Lung microvascular endothelial cell (primary cell): ENCODE data around the gene SURF4. TPM values are rescaled to one million over a fixed set of nuclear protein-coding genes. Genes with fewer than 3 reads are reported as not detected.
"Not testable (repeated sequence)": the region's sequence is repeated elsewhere in the genome, so short reads cannot be mapped to it uniquely, and the experiment has no call there.

ENCODE experiments used
- DNase-seq, 2 donors: peaks; one replicate each; pipeline versions ENCODE4 v3.0.0 to v3.0.0-alpha.2; 2010; ENCODE audit warnings: low read depth in 2 of 2
- total RNA-seq: library from RNA; depleted of rRNA; stranded (reverse); fragments of >200 nt; gene quantifications from 2 replicates; pipeline ENCODE4 v1.2.1, GENCODE V29; 2014

SURF4 gene
- total RNA-seq, 1 donor from 2014 or later: 303 TPM

DNA sequence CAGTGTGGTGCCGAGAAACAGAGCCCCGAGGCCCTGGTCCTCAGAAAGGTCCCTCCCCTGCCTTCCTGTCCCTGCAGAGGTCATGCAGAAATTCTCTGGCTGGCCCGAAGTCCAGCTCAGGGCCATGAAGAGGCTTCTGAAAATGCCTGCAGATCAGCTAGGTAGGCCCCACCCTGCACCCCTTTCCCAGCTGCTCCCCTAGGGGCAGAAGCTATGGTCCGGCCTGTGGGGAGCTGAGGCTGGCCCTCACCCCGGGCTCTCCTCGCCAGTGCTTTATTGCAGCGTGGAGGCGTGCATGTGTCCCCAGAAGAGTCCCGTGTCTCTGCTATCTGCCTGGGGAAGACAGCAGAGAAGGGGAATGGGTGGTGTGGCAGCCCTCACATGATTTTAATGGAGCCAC lies 22.0 kb upstream of the SURF4 start:
- DNase-seq: no peak

DNA sequence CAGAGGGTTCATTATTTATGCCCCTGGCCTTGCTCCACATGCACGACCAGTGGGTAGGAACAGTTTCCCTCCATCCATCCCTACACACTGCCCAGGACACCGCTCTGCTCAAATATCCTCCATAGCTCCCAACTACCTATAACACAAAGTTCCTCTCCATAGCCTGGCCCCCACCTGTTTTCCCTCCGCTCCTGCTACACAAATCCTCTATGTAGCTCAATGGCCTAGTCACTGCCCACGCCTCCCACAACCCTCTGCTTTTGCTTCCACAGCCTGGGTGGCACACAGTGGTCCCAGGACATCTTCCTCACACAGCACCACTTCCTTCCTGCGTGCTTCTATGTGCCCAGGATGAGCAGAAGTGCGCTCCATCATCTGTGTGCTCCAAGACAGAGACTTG lies 21.5 kb upstream of the SURF4 start:
- no peak for DNase-seq

GRCh38 chr9:133396952-133397351 lies 21.1 kb upstream of the SURF4 start:
- DNase-seq: peak in 1 of 2 donors; percentile 32

GRCh38 chr9:133394687-133395271 lies 18.9 kb upstream of the SURF4 start:
- DNase-seq: no peak

- DNase-seq: no peak
Observed at GRCh38 chr9:133393399-133393798, 17.5 kb upstream of the SURF4 start.

DNA sequence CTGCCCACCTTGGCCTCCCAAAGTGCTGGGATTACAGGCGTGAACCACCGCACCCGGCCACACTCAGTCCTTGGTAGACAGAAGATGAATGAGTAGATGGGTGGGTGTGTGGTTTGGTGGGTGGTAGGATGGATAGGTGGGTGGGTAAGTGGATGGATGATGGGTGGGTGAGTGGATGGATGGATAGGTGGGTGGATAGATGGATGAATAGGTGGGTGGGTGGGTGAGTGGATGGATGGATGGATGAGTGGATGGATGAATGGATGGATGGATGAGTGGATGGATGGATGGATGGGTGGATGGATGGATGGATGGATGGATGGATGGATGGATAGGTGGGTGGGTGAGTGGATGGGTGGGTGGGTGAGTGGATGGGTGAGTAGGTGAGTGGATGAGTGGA lies 16.4 kb upstream of the SURF4 start:
- not testable (repeated sequence) for DNase-seq

DNA sequence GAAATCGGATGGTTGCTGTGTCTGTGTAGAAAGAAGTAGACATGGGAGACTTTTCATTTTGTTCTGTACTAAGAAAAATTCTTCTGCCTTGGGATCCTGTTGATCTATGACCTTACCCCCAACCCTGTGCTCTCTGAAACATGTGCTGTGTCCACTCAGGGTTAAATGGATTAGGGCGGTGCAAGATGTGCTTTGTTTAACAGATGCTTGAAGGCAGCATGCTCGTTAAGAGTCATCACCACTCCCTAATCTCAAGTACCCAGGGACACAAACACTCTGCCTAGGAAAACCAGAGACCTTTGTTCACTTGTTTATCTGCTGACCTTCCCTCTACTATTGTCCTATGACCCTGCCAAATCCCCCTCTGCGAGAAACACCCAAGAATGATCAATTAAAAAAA lies 15.6 kb upstream of the SURF4 start:
- DNase-seq: not testable (repeated sequence)

DNA sequence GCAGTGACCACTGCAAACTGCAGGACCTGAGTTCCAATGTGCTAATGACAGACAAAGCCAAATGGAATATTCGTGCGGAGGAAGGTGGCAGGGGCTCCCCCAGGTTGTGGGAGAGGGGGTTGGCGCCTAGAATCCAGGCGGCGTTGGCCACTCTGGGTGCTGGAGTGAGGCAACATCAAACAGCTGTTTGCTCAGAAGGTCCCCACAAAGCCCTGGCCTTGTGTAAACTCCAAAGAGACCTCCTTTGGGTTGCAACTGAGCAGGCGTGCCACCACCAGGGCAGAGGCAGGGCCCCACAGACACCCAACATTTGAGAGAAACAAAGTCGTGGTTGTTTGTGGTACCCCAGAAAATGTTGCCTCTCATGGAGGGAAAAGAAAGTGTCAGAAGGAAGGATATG lies 14.9 kb upstream of the SURF4 start:
- no peak for DNase-seq

- DNase-seq: no peak
Observed at GRCh38 chr9:133389562-133389961, 13.7 kb upstream of the SURF4 start.

GRCh38 chr9:133389025-133389557 lies 13.2 kb upstream of the SURF4 start:
- no peak for DNase-seq

DNA sequence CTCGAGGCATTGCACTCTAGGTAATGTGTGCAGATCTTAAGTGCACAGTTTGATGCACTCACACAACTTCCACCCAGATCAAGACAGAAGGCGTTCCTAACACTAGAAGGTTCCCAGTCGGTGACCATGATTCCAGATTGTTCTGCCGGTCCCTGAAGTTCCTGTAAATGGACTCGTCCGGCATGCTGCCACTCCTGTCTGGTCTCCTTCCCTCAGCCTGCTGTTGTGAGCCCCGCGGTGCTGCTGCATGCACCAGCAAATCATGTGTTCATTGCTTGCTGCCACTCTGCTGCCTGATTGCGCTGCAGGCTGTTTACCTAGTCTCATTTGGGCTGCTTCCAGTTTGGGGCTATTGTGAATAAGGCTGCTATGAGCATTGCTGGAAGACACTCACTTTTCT lies 11.8 kb upstream of the SURF4 start:
- DNase-seq: no peak

DNA sequence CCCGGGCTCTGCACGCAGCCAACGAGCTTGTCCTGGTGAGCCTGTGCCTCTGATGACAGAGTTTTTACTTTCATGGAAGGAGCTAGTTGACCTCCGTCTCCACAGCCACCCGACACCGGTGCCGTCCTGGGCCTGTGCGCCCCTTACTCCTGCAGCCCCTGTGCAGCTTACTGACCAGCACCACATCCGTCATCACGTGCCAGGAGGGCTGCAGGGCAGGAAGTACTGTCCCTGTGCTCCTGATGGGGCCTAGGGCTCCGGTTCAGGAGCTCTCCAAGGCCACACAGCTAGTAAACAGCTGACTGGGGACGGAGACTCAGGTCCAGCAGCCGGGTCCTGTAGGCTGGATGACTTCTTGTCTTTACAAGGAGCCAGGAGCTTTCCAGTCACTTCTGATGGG lies 10.5 kb upstream of the SURF4 start:
- no peak for DNase-seq

DNA sequence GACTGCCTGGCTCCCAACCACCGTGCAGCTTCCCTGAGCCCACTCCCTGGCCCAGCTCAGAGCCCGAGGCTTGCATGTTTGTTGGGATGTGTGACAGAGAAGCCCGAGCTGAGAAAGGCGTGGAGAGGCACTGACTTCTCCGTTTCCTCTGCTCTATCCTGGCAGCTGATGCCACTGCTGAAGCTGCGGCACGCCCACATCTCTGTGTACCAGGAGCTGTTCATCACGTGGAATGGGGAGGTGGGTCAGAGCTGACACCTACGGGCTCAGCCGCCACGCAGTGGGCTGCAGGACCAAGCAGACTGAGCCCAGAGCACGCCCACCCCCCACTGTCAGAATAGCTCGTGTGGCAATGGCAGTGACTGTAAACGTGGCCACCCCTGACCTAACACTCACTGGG lies 9.6 kb upstream of the SURF4 start:
- no peak for DNase-seq

GRCh38 chr9:133384736-133385321 lies 9.0 kb upstream of the SURF4 start:
- no peak for DNase-seq

DNA sequence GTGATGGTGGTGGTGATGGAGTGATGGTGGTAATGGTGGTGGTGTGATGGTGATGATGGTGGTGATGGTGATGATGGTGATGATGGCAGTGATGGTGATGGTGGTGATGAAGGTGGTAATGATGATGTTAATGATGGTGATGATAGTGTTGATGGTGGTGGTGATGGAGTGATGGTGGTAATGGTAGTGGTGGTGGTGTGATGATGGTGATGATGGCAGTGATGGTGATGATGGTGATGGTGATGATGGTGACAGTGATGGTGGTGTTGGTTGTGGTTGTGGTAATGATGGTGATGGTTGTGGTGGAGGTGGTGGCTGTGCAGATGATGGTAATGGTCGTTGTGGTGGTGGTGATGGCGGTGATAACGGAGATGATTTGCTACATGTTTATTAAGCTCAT lies 7.6 kb upstream of the SURF4 start:
- no peak for DNase-seq

DNA sequence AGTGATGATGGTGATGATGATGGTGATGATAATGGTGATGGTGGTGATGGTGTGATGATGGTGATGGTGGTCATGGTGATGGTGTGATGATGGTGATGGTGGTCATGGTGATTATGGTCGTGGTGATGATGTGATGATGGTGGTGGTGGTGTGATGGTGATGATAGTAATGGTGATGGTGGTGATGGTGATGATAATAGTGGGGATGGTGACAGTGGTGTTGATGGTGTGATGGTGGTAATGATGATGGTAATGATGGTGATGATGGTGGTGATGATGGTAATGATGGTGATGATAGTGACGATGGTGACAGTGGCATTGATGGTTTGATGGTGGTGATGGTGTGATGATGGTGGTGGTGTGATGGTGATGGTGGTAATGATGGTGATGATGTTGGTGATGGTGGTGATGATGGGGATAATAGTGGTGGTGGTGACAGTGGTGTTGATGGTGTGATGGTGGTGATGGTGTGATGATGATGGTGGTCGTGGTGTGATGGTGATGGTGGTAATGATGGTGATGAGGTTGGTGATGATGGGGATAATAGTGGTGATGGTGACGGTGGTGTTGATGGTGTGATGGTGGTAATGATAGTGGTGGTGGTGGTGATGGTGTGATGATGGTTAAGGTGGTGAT lies 6.8 kb upstream of the SURF4 start:
- DNase-seq: no peak

DNA sequence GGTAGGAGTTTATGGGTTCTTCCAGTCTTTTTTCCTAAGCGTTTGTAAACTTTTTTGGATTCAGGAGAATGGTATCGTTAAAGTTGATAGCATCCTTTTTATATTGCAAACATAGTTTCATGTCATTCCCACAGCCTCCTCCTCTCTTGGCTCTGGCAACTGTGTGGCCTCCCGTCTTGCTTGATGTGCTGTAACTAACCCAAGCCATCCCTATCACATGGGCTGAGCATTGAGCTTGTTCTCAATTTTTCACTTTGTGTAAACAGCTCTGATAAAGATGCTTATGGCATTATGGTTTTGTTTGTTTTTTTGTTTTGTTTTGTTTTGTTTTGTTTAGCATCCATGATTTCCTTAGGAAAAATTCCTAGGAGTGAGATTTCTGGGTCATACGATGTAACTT lies 4.9 kb upstream of the SURF4 start:
- DNase-seq: no peak

DNA sequence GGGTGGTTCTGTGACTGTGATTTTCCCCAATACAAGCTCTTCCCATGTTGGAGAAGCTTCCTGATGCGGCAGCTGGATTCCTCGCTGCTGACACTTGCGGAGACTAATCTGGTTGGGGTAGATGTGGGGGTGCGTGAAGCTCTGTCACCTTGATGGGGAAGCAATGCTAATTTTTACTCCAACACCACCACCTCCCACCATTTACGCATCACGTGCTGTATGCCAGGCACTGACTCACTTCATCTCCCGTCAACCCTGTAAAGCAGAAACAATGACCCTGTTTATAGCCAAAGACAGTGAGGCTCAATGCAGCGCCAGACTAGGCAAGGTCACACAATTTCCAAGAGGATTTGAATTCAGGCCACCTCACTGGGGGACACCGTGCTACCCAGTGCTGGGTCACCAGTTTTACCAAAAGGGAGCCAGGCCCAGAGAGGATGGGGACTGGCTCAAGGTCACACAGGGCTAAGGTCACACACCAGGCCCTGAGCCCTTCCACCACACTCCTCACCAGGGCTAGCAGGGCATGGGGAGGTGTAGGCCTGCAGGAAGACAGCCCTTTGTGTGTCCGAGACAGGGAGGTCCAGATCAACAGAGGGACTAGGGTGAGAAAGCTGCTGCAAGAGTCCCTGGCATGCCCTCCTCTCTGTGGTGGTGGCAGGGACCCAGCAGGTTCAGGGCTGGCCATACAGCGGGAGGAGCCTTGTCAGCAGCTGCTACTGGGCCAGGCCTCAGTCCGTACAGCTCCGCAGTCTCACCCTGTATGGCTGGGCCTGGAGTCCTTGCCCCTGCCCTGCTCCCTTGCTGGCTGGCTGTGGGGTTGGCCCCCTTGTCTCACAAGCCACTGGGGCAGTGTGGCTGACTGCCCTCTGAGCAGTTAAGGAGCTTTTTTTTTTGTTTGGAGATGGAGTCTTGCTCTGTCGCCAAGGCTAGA lies 3.6 kb upstream of the SURF4 start:
- DNase-seq: no peak

DNA sequence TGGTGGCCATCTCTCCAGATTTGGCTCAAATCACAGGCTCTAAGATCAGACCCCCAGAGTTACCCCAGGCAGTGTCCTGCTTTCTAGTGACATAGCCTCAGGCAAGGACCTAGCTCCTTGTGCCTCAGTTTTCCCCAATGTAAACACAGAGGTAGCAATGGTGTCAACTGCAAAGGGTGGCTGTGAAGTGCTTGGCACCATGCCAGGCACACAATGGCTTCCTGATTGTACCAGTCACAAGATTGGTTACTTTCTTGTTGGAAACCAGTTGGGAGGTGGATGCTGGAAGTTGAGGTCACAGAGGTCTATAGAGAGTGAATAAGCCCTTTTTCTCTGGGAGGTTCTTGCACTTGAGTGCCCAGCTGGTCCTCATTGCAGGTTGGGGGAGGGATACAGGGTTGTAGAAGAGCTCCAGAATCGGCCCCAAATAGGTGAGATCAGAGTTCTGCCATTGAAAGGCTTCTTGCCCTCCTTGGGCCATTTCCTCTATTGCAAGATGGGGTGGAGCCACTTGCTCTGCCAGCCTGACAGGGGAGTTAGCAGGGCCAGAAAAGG lies 2.6 kb upstream of the SURF4 start:
- DNase-seq: no peak

GRCh38 chr9:133377721-133378216 lies 1.9 kb upstream of the SURF4 start:
- DNase-seq: no peak

GRCh38 chr9:133377280-133377679 lies 1.4 kb upstream of the SURF4 start:
- not testable (repeated sequence) for DNase-seq
